ENCODE data around the gene THSD4.

DNA sequence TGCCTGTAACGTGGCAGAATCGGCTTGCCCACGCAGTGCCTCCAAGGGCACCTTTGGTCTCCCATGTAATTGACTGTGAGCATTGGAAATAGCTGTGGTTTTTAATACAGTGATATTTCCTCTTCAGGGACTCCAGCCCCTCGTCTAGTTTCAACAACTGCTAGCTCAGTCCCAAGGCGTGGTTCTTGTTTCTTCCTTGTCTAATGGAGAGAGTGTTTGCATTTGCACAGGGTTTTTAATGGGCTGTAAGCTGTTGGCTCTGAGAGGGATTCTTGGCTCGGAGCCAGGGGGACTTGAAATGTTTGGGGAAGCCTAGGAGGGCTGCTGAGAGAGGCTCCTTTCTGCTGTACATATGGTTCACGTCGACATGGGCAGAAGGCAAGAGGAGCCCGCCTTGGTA is 86.2 kb downstream of the THSD4 start:
- TF ChIP-seq, protein P1, sequence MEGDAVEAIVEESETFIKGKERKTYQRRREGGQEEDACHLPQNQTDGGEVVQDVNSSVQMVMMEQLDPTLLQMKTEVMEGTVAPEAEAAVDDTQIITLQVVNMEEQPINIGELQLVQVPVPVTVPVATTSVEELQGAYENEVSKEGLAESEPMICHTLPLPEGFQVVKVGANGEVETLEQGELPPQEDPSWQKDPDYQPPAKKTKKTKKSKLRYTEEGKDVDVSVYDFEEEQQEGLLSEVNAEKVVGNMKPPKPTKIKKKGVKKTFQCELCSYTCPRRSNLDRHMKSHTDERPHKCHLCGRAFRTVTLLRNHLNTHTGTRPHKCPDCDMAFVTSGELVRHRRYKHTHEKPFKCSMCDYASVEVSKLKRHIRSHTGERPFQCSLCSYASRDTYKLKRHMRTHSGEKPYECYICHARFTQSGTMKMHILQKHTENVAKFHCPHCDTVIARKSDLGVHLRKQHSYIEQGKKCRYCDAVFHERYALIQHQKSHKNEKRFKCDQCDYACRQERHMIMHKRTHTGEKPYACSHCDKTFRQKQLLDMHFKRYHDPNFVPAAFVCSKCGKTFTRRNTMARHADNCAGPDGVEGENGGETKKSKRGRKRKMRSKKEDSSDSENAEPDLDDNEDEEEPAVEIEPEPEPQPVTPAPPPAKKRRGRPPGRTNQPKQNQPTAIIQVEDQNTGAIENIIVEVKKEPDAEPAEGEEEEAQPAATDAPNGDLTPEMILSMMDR (IDR thresholded peaks at IDR 0.05) = no peak
- no peak for TF ChIP-seq POLR2A (IDR thresholded peaks at IDR 0.05)
